Measurements from ENCODE around the gene PAMR1.
"Not testable (repeated sequence)": the region's sequence is repeated elsewhere in the genome, so short reads cannot be mapped to it uniquely, and the experiment has no call there.

PAMR1 gene

GRCh38 chr11:35541621-35542375 lies 16.4 kb upstream of the PAMR1 start:
- peak; percentile 22 for DNase-seq (ENCODE audit: low spot score)

DNA sequence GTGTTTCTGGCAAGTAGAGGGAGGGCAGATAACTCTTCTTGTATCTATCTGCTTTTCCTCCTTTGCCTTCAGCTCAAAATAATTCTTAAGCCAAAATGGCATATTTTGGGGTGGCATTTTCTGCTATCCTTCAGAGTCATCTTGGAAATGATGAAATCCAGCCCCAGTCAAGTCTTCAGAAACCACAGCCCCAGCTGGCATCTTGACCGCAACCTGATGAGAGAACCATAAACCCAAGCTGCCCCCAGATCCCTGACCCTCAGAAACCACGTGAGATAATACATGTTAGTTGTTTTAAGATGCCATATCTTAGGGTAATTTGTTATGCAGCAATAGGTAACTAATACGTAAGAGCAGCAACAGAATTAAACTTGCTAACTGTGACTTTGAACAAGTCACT lies 15.1 kb upstream of the PAMR1 start:
- DNase-seq (ENCODE audit: low spot score), result no peak

- DNase-seq (ENCODE audit: low spot score), result no peak
Measured at GRCh38 chr11:35539781-35540281, 14.4 kb upstream of the PAMR1 start.

DNA sequence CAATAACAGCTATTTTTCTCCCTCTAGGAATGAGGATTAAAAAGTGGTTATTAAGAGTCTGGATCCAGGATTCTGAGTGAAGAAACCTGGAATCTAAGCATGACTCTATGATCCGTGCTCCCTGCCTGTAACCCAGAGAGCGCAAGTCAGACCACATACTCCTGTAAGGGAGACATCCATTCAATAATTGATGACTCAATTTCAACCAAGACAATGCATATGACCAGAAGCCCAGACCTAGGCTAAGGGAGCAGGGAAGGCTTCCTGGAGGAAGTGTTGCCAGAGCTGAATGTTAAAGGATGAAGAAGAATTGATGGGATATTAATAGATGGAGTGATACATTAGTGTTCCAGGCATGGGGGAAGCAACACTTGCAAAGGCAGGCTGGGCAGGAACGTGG lies 13.8 kb upstream of the PAMR1 start:
- DNase-seq (ENCODE audit: low spot score), result no peak

- no peak for DNase-seq (ENCODE audit: low spot score)
Measured at GRCh38 chr11:35536470-35536869, 11.1 kb upstream of the PAMR1 start.

DNA sequence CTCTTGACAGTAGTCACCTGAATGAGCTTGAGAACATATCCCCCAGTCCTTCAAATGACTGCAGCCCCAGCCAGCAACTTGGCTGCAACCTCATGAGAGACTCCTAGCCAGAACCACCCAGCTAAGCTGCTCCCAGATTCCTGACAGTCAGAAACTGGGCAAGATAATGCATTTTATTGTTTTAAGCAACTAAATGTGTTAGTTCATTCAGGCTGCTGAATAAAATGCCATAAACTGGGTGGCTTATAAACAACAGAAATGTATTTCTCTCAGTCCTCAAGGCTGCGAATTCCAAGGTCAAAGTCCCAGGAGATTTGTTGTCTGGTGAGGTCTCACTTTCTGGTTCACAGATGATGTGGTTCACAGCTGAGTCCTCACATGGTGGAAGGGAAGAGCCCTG lies 5.8 kb upstream of the PAMR1 start:
- no peak for DNase-seq (ENCODE audit: low spot score)

- no peak for DNase-seq (ENCODE audit: low spot score)
Measured at GRCh38 chr11:35529971-35530495, 4.6 kb upstream of the PAMR1 start.

- DNase-seq (ENCODE audit: low spot score), result peak; percentile 36
Measured at GRCh38 chr11:35526370-35526792, 965 bp upstream of the PAMR1 start.

DNA sequence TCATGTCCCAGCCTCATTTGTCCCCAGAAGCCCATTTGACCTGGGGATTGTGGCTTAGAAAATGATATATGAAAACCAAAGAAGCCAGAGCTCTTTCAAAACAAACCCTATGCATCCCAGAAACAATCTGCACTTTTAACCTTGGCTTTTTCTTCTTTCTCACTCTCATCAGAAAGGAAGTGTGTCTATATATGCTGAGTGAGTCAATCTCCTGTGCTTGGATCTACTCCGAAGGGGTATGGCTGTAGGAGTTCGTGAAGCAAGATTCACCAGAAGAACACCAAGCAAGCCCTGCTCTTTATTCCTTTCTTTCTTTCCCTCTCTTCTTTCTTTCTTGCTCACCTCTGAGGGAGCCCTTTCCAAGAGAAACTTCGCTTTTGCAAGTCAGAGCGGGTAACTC lies 636 bp downstream of the PAMR1 start:
- no peak for DNase-seq (ENCODE audit: low spot score)

- DNase-seq (ENCODE audit: low spot score), result no peak
Measured at GRCh38 chr11:35523861-35524260, 1.6 kb downstream of the PAMR1 start.

DNA sequence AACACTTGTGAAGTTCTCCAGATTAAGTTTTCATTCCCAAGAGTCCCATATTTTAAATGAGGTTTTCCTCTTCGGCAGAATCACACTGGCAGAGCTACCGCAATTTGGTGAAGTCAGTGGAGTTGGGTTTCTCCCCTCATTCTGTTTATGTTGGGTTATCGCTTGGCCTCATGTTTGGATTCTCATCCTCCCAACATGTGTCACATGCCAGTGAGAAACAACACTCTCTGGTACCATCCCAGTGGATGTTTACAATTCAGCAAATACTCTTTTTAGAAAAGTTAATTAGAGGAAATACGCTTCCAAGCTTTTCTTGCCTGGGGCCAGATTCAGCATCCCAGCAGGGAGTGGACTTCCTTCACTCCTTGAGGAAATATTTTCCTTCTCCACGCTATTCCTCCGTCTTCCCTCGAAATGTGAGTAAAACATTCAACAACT lies 2.1 kb downstream of the PAMR1 start:
- no peak for DNase-seq (ENCODE audit: low spot score)

- not testable (repeated sequence) for DNase-seq (ENCODE audit: low spot score)
Measured at GRCh38 chr11:35522091-35522490, 3.3 kb downstream of the PAMR1 start.

DNA sequence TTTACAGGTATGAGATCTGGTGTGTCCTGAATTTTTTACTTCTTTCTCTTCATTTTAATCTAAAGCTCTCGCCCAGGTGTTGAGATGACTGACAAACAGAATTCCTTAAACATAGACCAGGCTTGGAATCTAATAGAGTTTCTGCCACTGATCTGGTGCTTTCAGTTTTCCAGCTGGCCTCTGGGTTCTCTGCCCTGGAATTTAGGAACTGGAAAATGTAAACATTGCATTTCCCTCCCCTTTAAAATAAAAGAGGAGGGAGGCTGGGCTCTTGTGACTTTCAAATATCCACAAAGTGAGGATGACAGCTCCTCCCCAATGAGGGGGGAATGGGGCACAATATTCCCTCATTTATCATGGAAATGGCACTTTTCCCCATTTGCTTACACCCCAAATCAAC lies 5.0 kb downstream of the PAMR1 start:
- no peak for DNase-seq (ENCODE audit: low spot score)

DNA sequence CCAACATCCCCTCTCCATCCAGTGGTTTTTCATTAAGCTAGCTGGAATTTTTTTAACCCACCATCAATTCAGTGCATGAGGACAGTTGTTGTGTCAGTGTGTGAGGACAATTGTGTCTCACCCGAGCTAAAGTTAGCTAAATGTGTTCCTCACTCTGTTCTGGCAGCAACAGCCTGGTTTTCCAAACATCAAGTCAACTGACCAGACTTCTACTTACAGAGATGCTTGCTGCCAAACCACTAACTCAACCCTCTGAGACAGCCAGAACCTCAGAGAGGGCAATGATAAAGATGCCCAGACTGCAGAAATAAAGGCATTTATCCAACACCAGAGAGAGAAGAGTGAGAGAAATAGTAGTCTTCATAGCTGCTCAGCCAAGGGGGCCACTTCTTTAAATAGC lies 6.7 kb downstream of the PAMR1 start:
- DNase-seq (ENCODE audit: low spot score), result no peak

GRCh38 chr11:35517481-35517880 lies 7.9 kb downstream of the PAMR1 start:
- DNase-seq (ENCODE audit: low spot score), result no peak

- DNase-seq (ENCODE audit: low spot score), result no peak
Measured at GRCh38 chr11:35516403-35516802, 9.0 kb downstream of the PAMR1 start.

DNA sequence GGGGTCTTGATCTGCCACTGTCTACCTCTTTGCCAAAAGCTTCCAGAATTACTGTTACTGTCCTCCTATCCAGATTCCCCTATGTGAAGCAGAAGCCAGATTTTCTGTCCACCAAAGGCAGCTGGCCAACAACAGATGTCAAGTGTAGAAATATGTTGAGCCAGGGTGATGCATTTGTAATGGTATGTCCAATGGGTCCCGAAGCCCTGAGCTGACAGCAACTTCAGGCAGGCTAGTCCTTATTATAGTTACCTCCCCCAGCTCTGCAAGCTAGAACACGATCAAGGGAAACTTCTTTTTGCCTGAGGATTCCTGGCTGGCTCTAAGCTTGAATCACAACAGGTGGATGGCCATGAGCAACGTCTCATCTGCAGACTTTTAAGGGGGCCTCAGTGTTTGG lies 10.2 kb downstream of the PAMR1 start:
- DNase-seq (ENCODE audit: low spot score), result no peak

GRCh38 chr11:35514481-35514880 lies 10.9 kb downstream of the PAMR1 start:
- DNase-seq (ENCODE audit: low spot score), result no peak

- DNase-seq (ENCODE audit: low spot score), result no peak
Measured at GRCh38 chr11:35511666-35512065, 13.8 kb downstream of the PAMR1 start.

DNA sequence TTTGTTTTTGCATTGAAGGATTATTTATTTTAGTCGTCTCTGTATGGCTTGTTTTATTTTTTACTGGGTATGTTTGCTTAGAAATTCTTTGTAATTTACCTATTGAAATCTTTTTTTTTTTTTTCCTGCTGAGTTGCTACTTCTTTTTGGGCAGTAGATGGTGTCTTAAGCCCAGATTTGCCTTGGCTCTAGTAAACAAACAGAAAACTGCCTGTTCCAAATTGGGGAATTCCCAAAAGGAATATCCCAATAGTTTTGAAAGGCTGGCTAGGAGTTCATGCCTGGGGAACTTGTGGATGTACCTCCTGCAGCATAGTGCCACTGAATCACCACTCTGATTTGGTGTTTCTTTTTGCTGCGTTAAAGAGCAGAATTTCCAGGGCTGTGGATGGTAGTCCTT lies 17.7 kb downstream of the PAMR1 start:
- no peak for DNase-seq (ENCODE audit: low spot score)

DNA sequence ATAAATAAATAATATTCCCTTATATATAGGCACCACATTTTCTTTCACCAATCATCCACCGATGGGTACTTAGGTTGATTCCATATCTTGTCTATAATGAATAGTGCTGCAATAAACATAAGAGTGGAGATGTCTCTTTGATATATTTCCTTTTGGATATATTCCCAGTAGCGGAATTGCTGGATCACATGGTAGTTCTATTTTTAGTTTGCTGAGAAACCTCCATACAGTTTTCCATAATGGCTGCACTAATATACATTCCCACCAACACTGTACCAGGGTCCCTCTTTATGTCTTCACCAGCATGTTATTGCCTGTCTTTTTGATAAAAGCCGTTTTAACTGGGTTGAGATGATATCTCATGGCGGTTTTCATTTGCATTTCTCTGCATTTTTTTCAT lies 23.6 kb downstream of the PAMR1 start:
- DNase-seq (ENCODE audit: low spot score), result no peak

- no peak for DNase-seq (ENCODE audit: low spot score)
Measured at GRCh38 chr11:35500744-35501143, 24.7 kb downstream of the PAMR1 start.

- peak; percentile 9 for DNase-seq (ENCODE audit: low spot score)
Measured at GRCh38 chr11:35496416-35496815, 29.0 kb downstream of the PAMR1 start.

- DNase-seq (ENCODE audit: low spot score), result peak; percentile 32
Measured at GRCh38 chr11:35494957-35495490, 30.4 kb downstream of the PAMR1 start.

All from pons (tissue), 1 donor.